ENCODE measurements around the gene ROBO3.

DNA sequence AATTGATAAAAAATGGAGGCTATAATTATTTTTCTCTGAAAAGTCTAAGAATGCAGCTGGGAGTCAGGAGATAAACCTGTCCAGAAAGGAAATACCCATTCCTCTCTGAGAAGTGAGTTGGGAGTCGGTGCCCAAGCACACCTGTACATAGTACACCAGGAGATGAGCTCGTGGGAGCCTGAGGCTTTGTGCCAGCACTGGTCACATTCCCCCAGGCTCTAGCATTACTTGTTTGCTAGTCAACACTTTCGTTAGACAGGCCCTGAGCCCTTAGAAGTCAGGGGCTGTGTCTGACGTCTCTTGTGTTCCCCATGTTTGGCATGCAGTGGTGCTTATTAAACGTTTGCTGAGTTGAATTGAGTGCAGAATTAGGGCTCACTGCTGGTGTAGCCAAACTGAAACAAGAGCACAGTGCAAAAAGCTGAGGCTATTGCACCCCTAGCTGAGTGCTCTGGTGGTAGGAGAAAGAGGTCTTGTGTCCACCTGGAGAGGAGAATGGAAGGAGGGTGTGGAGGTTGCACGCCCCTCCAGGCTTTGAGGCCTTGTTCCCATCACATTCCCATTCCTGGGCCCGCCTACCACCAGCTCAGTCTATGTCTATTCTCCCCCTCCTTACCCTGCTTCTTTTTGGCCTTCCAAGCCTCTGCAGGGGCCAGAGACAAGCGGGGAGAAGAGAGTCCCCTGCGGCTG lies 25.6 kb downstream of the ROBO3 start:
- TF ChIP-seq, protein P1, sequence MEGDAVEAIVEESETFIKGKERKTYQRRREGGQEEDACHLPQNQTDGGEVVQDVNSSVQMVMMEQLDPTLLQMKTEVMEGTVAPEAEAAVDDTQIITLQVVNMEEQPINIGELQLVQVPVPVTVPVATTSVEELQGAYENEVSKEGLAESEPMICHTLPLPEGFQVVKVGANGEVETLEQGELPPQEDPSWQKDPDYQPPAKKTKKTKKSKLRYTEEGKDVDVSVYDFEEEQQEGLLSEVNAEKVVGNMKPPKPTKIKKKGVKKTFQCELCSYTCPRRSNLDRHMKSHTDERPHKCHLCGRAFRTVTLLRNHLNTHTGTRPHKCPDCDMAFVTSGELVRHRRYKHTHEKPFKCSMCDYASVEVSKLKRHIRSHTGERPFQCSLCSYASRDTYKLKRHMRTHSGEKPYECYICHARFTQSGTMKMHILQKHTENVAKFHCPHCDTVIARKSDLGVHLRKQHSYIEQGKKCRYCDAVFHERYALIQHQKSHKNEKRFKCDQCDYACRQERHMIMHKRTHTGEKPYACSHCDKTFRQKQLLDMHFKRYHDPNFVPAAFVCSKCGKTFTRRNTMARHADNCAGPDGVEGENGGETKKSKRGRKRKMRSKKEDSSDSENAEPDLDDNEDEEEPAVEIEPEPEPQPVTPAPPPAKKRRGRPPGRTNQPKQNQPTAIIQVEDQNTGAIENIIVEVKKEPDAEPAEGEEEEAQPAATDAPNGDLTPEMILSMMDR (conservative IDR thresholded peaks at IDR 0.05), result no peak
- TF ChIP-seq EZH2 (IDR thresholded peaks at IDR 0.05; ENCODE audit: low read depth), result no peak

Measured in PC-9 (cell line).